K562 (cell line): Measurements from ENCODE around the gene TOMM6.

Source experiments
- EP400 ChIP-seq: fragments of 450-650 bp; IDR thresholded peaks from 2 replicates; pipeline ENCODE4 v1.6.1; 2017; ENCODE audit warnings: antibody characterized with exemption, mild to moderate bottlenecking, moderate library complexity
- SP1 ChIP-seq: sonication (generic); formaldehyde crosslinking; IDR thresholded peaks from 2 replicates; pipeline ENCODE4 v1.8.1; 2022; ENCODE audit warnings: mild to moderate bottlenecking, missing genetic modification reagents
- TRIM28 ChIP-seq: fragments of 450-650 bp; IDR thresholded peaks from 2 replicates; pipeline ENCODE4 v1.6.1; 2017
- ZNF384 ChIP-seq: IDR thresholded peaks from 2 replicates; pipeline ENCODE4 v1.6.1; 2012; ENCODE audit warnings: low read depth, low read length, improper control_type of control experiment

GRCh38 chr6:41789390-41789724, 1.9 kb downstream of the TOMM6 start:
- no peak for TF ChIP-seq SP1 (CRISPR knock-in tag)
- TF ChIP-seq EP400, result no peak
- no peak for TF ChIP-seq TRIM28
- TF ChIP-seq ZNF384, result no peak
